Keratinocyte (primary cell): ENCODE data around the gene SERTAD2. TPM values are rescaled to one million over a fixed set of nuclear protein-coding genes. Genes with fewer than 3 reads are reported as not detected.

Source experiments
- DNase-seq: peaks from one replicate; pipeline ENCODE4 v3.0.0-alpha.2; 2011; ENCODE audit warnings: low read depth, missing footprints, low spot score
- FAIRE-seq: peaks from 2 replicates; lab custom pipeline; 2011; peaks lifted over from hg19 to GRCh38; lab: Jason Lieb, UNC
- H2AFZ ChIP-seq: 2 replicates; pipeline ENCODE4 v1.6.0; 2012; ENCODE audit warnings: low read length, control low read depth, inconsistent platforms; ENCODE audit not compliant: control insufficient read depth
- H3K27ac ChIP-seq: 2 replicates; pipeline ENCODE4 v1.5.1; 2011; ENCODE audit warnings: low read length; ENCODE audit not compliant: control insufficient read depth, insufficient read depth
- H3K27me3 ChIP-seq: 3 replicates; pipeline ENCODE4 v1.6.0; 2011; ENCODE audit warnings: low read length; ENCODE audit not compliant: control insufficient read depth, insufficient read depth; ENCODE audit errors: extremely low read depth
- H3K36me3 ChIP-seq, 2 experiments: 2 replicates in 1 of 2; 3 replicates in 1 of 2; pipeline ENCODE4 v1.5.1; 2011; ENCODE audit warnings: low read length in 2 of 2, mild to moderate bottlenecking in 1 of 2; ENCODE audit not compliant: control insufficient read depth in 2 of 2, insufficient read depth in 2 of 2; ENCODE audit errors: extremely low read depth in 1 of 2
- H3K4me1 ChIP-seq: 3 replicates; pipeline ENCODE4 v1.5.1; 2011; ENCODE audit warnings: low read length; ENCODE audit not compliant: control insufficient read depth, insufficient read depth; ENCODE audit errors: extremely low read depth
- H3K4me2 ChIP-seq: 3 replicates; pipeline ENCODE4 v1.6.0; 2011; ENCODE audit warnings: low read depth, low read length; ENCODE audit not compliant: control insufficient read depth, insufficient read depth; ENCODE audit errors: extremely low read depth
- H3K4me3 ChIP-seq, 3 experiments: fragments of 200-600 bp in 1 of 3; sonication (generic) in 1 of 3; 2 replicates in 2 of 3; 3 replicates in 1 of 3; pipeline ENCODE4 v1.5.1; 2011 to 2016; ENCODE audit warnings: low read length in 3 of 3, mild to moderate bottlenecking in 3 of 3, control low read depth in 2 of 3, inconsistent platforms in 1 of 3, low read depth in 1 of 3, mixed read lengths in 1 of 3, mixed run types in 1 of 3, moderate library complexity in 1 of 3; ENCODE audit not compliant: control insufficient read depth in 2 of 3, insufficient read depth in 2 of 3; ENCODE audit errors: extremely low read depth in 1 of 3
- H3K79me2 ChIP-seq: 2 replicates; pipeline ENCODE4 v1.6.0; 2012; ENCODE audit warnings: low read length; ENCODE audit not compliant: control insufficient read depth, insufficient read depth
- H3K9ac ChIP-seq: 3 replicates; pipeline ENCODE4 v1.6.0; 2011; ENCODE audit warnings: low read length; ENCODE audit not compliant: control insufficient read depth, insufficient read depth; ENCODE audit errors: extremely low read depth
- H3K9me1 ChIP-seq: 3 replicates; pipeline ENCODE4 v1.6.0; 2011; ENCODE audit warnings: low read length; ENCODE audit not compliant: control insufficient read depth, insufficient read depth; ENCODE audit errors: extremely low read depth
- H3K9me3 ChIP-seq: 2 replicates; pipeline ENCODE4 v1.5.1; 2012; ENCODE audit warnings: low read depth, low read length; ENCODE audit not compliant: control insufficient read depth
- H4K20me1 ChIP-seq: 3 replicates; pipeline ENCODE4 v1.6.0; 2011; ENCODE audit warnings: low read length; ENCODE audit not compliant: control insufficient read depth, insufficient read depth; ENCODE audit errors: extremely low read depth
- EZH2 ChIP-seq: IDR thresholded peaks from one replicate; pipeline ENCODE4 v1.6.1; 2012; ENCODE audit warnings: inconsistent platforms, mild to moderate bottlenecking, low read length, moderate library complexity
- dilution Hi-C: fragments of 300-500 bp; cut with MboI; formaldehyde crosslinking; loops from one replicate; pipeline ENCODE4 v1.7.0; 2020; ENCODE audit warnings: low sequenced_read_pairs; ENCODE audit not compliant: extremely low pct_ligation_motif_present
- polyA plus RNA-seq, 5 experiments: library from polyadenylated mRNA; depleted of rRNA in 3 of 5; stranded (reverse) in 3 of 5; stranded (forward) in 1 of 5; unstranded in 1 of 5; fragments of >200 nt; gene quantifications; 1 replicate in 1 of 5; 2 replicates in 3 of 5; 3 replicates in 1 of 5; pipeline versions ENCODE4 v1.2.1 to v1.2.3, GENCODE V29; 2011 to 2012; ENCODE audit warnings: missing spikeins in 2 of 5, low read depth in 1 of 5, low replicate concordance in 1 of 5
- TF ChIP-seq, protein P1 (sequence below), 3 experiments: IDR thresholded peaks in 1 of 3; conservative IDR thresholded peaks in 1 of 3; optimal IDR thresholded peaks in 1 of 3; 2 replicates in 2 of 3; 3 replicates in 1 of 3; pipeline versions ENCODE3 to v1.5.1; 2011; ENCODE audit warnings: low read length in 3 of 3, mild to moderate bottlenecking in 3 of 3, moderate library complexity in 2 of 3, control low read depth in 1 of 3, inconsistent platforms in 1 of 3; ENCODE audit not compliant: insufficient read depth in 2 of 3; ENCODE audit errors: extremely low read depth in 1 of 3

SERTAD2 gene
- polyA plus RNA-seq, 1 donor (not counting 4 experiments of a cell fraction or from before 2014, with no cell fraction given), result 13.1 TPM

DNA sequence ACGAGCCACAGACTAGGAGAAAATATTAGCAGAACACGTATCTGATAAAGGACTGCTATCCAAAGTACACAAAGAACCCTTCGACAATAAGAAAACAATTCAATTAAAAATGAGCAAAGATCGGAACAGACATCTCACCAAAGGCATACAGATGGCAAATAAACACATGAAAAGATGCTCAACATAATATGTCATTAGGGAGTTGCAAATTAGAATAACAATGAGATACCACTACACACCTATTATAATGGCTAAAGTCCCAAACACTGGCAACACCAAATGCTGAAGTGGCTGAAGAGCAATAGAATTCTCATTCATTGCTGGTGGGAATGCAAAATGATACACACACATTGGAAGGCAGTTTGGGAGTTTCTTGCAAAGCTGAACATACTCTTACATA is 33.1 kb downstream of the SERTAD2 start:
- FAIRE-seq, result no peak
- H3K79me2 ChIP-seq, result no peaks in the 10 kb centered on the region

DNA sequence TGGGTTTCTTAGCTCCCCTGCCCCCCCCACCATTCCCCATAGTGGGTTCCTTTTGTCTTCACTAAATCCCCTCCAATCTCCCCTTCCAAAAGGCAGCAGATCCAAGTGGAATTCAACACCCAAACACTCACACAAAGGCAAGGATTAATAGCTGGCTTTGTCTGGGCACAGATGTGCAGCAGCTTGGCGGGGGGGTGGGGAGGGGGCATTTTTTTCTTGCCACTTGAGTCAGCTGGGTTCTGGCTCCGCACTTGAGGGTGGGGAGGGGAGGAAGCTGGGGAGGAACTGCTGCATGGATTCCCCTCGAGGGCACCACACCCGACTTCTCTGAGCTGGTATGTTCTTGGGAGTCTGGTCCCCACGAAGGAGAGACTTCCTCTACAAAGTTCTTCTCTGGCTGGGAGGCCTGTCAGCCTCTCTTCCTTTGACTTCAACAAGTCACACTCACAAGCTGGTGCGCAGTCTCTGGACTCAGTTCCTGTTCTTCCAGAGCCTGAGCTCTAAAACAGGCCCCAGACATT is 36.0 kb downstream of the SERTAD2 start:
- Histone ChIP-seq H2AFZ (peak overlapping the region; percentile 47), H3K4me2 (peak overlapping the region; percentile 40), H3K9me3 (no peaks in the 10 kb centered on the region), H4K20me1 (no peaks in the 10 kb centered on the region), H3K4me1 (peaks cover 18% of the 10 kb centered on the region), H3K79me2 (no peaks in the 10 kb centered on the region), H3K27me3 (no peaks in the 10 kb centered on the region), H3K9me1 (no peaks in the 10 kb centered on the region), H3K27ac (peak overlapping the region; percentile 34), H3K4me3 (no peak overlapping the region), H3K36me3 (no peaks in the 10 kb centered on the region), H3K9ac (no peak overlapping the region)
- no peak for FAIRE-seq
- TF ChIP-seq, protein P1, sequence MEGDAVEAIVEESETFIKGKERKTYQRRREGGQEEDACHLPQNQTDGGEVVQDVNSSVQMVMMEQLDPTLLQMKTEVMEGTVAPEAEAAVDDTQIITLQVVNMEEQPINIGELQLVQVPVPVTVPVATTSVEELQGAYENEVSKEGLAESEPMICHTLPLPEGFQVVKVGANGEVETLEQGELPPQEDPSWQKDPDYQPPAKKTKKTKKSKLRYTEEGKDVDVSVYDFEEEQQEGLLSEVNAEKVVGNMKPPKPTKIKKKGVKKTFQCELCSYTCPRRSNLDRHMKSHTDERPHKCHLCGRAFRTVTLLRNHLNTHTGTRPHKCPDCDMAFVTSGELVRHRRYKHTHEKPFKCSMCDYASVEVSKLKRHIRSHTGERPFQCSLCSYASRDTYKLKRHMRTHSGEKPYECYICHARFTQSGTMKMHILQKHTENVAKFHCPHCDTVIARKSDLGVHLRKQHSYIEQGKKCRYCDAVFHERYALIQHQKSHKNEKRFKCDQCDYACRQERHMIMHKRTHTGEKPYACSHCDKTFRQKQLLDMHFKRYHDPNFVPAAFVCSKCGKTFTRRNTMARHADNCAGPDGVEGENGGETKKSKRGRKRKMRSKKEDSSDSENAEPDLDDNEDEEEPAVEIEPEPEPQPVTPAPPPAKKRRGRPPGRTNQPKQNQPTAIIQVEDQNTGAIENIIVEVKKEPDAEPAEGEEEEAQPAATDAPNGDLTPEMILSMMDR (optimal IDR thresholded peaks at IDR 0.05 in 1 of 3, IDR thresholded peaks at IDR 0.05 in 1 of 3, conservative IDR thresholded peaks at IDR 0.05 in 1 of 3; ENCODE audit: extremely low read depth in 1 of 3, insufficient read depth in 2 of 3, low read length in 3 of 3), result no peak
- no peak for TF ChIP-seq EZH2
- no peak for DNase-seq
- dilution Hi-C loops, result no loop called here

More for the DNA sequence above, 33.1 kb downstream of the SERTAD2 start:
- Histone ChIP-seq H2AFZ (no peak overlapping the region), H3K27me3 (no peaks in the 10 kb centered on the region), H3K4me1 (peaks cover 18% of the 10 kb centered on the region), H3K4me2 (no peak overlapping the region), H3K4me3 (no peak overlapping the region), H4K20me1 (no peaks in the 10 kb centered on the region), H3K36me3 (no peaks in the 10 kb centered on the region), H3K27ac (no peak overlapping the region), H3K9me1 (no peaks in the 10 kb centered on the region), H3K9ac (no peak overlapping the region), H3K9me3 (no peaks in the 10 kb centered on the region)
- no peak for DNase-seq
- dilution Hi-C loops, result no loop called here
- TF ChIP-seq, protein P1 (optimal IDR thresholded peaks at IDR 0.05 in 1 of 3, IDR thresholded peaks at IDR 0.05 in 1 of 3, conservative IDR thresholded peaks at IDR 0.05 in 1 of 3; ENCODE audit: extremely low read depth in 1 of 3, insufficient read depth in 2 of 3, low read length in 3 of 3), result no peak
- no peak for TF ChIP-seq EZH2
